Bladder microvascular endothelial cell (primary cell): ENCODE results near the gene ARHGEF6. TPM values are rescaled to one million over a fixed set of nuclear protein-coding genes. Genes with fewer than 3 reads are reported as not detected.

Experiments
- total RNA-seq: library from RNA; depleted of rRNA; stranded (reverse); fragments of >200 nt; gene quantifications from 2 replicates; pipeline ENCODE4 v1.2.3, GENCODE V29; 2014

The ARHGEF6 gene
- total RNA-seq = 7.1 and 14.4 TPM in 2 replicates

GRCh38 chrX:136780763-136781162, at the start of gene ARHGEF6:
Gene ARHGEF6 (minus strand): TSS chrX:136780932. CDS start chrX:136780882, 50 bp downstream.

GRCh38 chrX:136647677-136648360, 132.9 kb downstream of the ARHGEF6 start, which contains the start of gene CD40LG:
Gene CD40LG (plus strand): TSS chrX:136648158. CDS start chrX:136648249, 91 bp downstream.

Other genes with a start within 250 kb of the ARHGEF6 start
- not detected in 2 replicates for gene VGLL1, start 248.7 kb downstream of the ARHGEF6 start, total RNA-seq
- gene CD40LG, start 132.8 kb downstream of the ARHGEF6 start, total RNA-seq = not detected in 2 replicates
- gene RBMX, start 99.8 kb upstream of the ARHGEF6 start, total RNA-seq = 124 and 178 TPM in 2 replicates